Endothelial cell of umbilical vein (primary cell): Measurements from ENCODE around the gene SH3GL1. TPM values are rescaled to one million over a fixed set of nuclear protein-coding genes. Genes with fewer than 3 reads are reported as not detected.

Source experiments
- BruUV-seq: library from RNA; stranded (reverse); fragments of 400-500 nt; replicated peaks from 2 replicates; lab custom pipeline; 2021; lab: Mats Ljungman, UMichigan
- CTCF ChIA-PET: fragments of 300-600, 350-600 bp; sonication (Branson Sonifier 250); formaldehyde crosslinking; loops from one replicate; lab custom pipeline; 2021; ENCODE audit warnings: antibody characterized with exemption, inconsistent platforms; lab: Charles Lee
- POLR2A ChIA-PET: fragments of 300-600, 350-600 bp; sonication (Branson Sonifier 250); formaldehyde crosslinking; loops from one replicate; lab custom pipeline; 2021; ENCODE audit warnings: antibody characterized with exemption, inconsistent platforms; lab: Charles Lee
- DNase-seq: peaks from one replicate; pipeline ENCODE4 v3.0.0-alpha.2; 2011; ENCODE audit warnings: low read depth, low spot score
- FAIRE-seq: peaks from 2 replicates; lab custom pipeline; 2011; peaks lifted over from hg19 to GRCh38; lab: Jason Lieb, UNC
- H2AFZ ChIP-seq: 2 replicates; pipeline ENCODE4 v1.6.0; 2012; ENCODE audit warnings: low read depth, low read length, control low read depth, inconsistent platforms
- H3K27ac ChIP-seq: 2 replicates; pipeline ENCODE4 v1.5.1; 2011; ENCODE audit warnings: low read depth, mild to moderate bottlenecking, control low read depth, low read length, moderate library complexity; ENCODE audit not compliant: insufficient read depth
- H3K27me3 ChIP-seq, 2 experiments: 2 replicates each; pipeline versions ENCODE4 v1.6.0 to v1.6.1; 2011; ENCODE audit warnings: low read length in 2 of 2, mixed read lengths in 1 of 2; ENCODE audit not compliant: control insufficient read depth in 2 of 2, insufficient read depth in 2 of 2
- H3K36me3 ChIP-seq, 2 experiments: 2 replicates in 1 of 2; 3 replicates in 1 of 2; pipeline ENCODE4 v1.5.1; 2011; ENCODE audit warnings: low read length in 2 of 2, mild to moderate bottlenecking in 1 of 2, moderate library complexity in 1 of 2; ENCODE audit not compliant: control insufficient read depth in 2 of 2, insufficient read depth in 2 of 2; ENCODE audit errors: extremely low read depth in 1 of 2
- H3K4me1 ChIP-seq: 3 replicates; pipeline ENCODE4 v1.5.1; 2011; ENCODE audit warnings: mild to moderate bottlenecking, low read length; ENCODE audit not compliant: control insufficient read depth, insufficient read depth; ENCODE audit errors: extremely low read depth
- H3K4me2 ChIP-seq: 2 replicates; pipeline ENCODE4 v1.6.1; 2011; ENCODE audit warnings: low read length, control low read depth, mixed read lengths; ENCODE audit not compliant: insufficient read depth
- H3K4me3 ChIP-seq, 3 experiments: fragments of 200-600 bp in 1 of 3; sonication (generic), shearing (Covaris generic) in 1 of 3; replicated peaks in 1 of 3; 2 replicates each; pipeline ENCODE4 v1.5.1; 2011 to 2016; ENCODE audit warnings: control low read depth in 3 of 3, low read length in 3 of 3, mild to moderate bottlenecking in 2 of 3, inconsistent platforms in 1 of 3, low read depth in 1 of 3, moderate library complexity in 1 of 3; ENCODE audit not compliant: insufficient read depth in 1 of 3
- H3K79me2 ChIP-seq: 2 replicates; pipeline ENCODE4 v1.6.0; 2012; ENCODE audit warnings: low read length, inconsistent platforms; ENCODE audit not compliant: control insufficient read depth, insufficient read depth
- H3K9ac ChIP-seq: replicated peaks from 2 replicates; pipeline ENCODE3; 2011; ENCODE audit warnings: low read length, control low read depth; ENCODE audit not compliant: insufficient read depth; ENCODE audit errors: extremely low read depth
- H3K9me1 ChIP-seq: replicated peaks from 3 replicates; pipeline ENCODE4 v1.6.0; 2011; ENCODE audit warnings: mild to moderate bottlenecking, low read length; ENCODE audit not compliant: control insufficient read depth, insufficient read depth; ENCODE audit errors: extremely low read depth
- H3K9me3 ChIP-seq: replicated peaks from 2 replicates; pipeline ENCODE4 v1.5.1; 2012; ENCODE audit warnings: low read length, inconsistent platforms; ENCODE audit not compliant: control insufficient read depth, insufficient read depth
- H4K20me1 ChIP-seq: replicated peaks from 2 replicates; pipeline ENCODE3; 2011; ENCODE audit warnings: mild to moderate bottlenecking, low read length; ENCODE audit not compliant: control insufficient read depth, insufficient read depth; ENCODE audit errors: extremely low read depth
- FOS ChIP-seq: IDR thresholded peaks from 2 replicates; pipeline ENCODE4 v1.6.1; 2011; ENCODE audit warnings: mild to moderate bottlenecking, low read length, moderate library complexity, borderline replicate concordance; ENCODE audit not compliant: insufficient read depth
- GATA2 ChIP-seq: IDR thresholded peaks from 2 replicates; pipeline ENCODE4 v1.7.0; 2011; ENCODE audit warnings: low read depth, mild to moderate bottlenecking, moderate library complexity, mixed read lengths, low read length; ENCODE audit not compliant: insufficient read length, insufficient read depth
- POLR2A ChIP-seq: IDR thresholded peaks from 2 replicates; pipeline ENCODE4 v1.6.1; 2012; ENCODE audit warnings: low read depth, mild to moderate bottlenecking, control low read depth, low read length
- dilution Hi-C: fragments of 300-500 bp; cut with MboI; formaldehyde crosslinking; loops from one replicate; pipeline ENCODE4 v1.15.0; 2019; ENCODE audit warnings: low sequenced_read_pairs; ENCODE audit not compliant: extremely low pct_ligation_motif_present
- intact Hi-C: fragments of 100-400 bp; cut with micrococcal nuclease; formaldehyde crosslinking; loops from one replicate; pipeline ENCODE4 v1.10.0; 2022
- polyA plus RNA-seq, 4 experiments: library from polyadenylated mRNA; depleted of rRNA in 3 of 4; stranded (reverse) in 3 of 4; unstranded in 1 of 4; fragments of >200 nt; gene quantifications; 2 replicates each; pipeline versions ENCODE4 v1.2.1 to v1.2.3, GENCODE V29; 2011 to 2012; ENCODE audit warnings: missing spikeins in 1 of 4
- total RNA-seq: library from RNA; stranded (reverse); gene quantifications from 2 replicates; pipeline ENCODE4 v1.2.3, GENCODE V29; 2021
- TF ChIP-seq, protein P1 (sequence below), 2 donors: IDR thresholded peaks; 1 replicate in 1 of 2; 2 replicates in 1 of 2; pipeline ENCODE4 v1.5.1; 2011; ENCODE audit warnings: low read length in 2 of 2, mild to moderate bottlenecking in 2 of 2, moderate library complexity in 2 of 2, control low read depth in 1 of 2, inconsistent platforms in 1 of 2, low read depth in 1 of 2; ENCODE audit not compliant: insufficient read depth in 1 of 2; ENCODE audit errors: extremely low read depth in 1 of 2
- TF ChIP-seq, protein P2 (sequence below): IDR thresholded peaks from 2 replicates; pipeline ENCODE4 v1.6.1; 2011; ENCODE audit not compliant: insufficient read depth, insufficient read length

Gene SH3GL1
- total and polyA plus RNA-seq, 2 donors (not counting 3 experiments of a cell fraction or from before 2014, with no cell fraction given) = 143 to 145 TPM

DNA sequence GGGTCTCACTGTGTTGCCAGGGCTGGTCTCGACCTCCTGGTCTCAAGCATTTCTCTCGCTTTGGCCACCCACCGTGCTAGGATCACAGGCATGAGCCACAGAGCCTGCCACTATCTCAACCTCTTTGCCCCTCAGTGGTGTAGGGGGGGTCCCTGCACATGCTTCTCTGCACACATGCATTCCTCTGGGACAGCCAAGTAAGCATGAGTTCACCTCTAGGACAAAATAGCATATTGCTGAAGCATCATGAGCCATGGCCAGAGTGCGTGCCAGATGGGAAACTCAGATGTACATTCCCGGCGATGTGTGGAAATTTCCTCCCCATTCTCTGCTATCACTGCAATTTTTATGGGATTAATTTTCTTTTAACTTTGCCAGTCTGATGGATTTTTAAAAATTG, 25.2 kb upstream of the SH3GL1 start:
- CTCF ChIA-PET = no interaction called here
- FAIRE-seq (no peak), DNase-seq (no peak)

More for the DNA sequence above, 25.2 kb upstream of the SH3GL1 start:
- Histone ChIP-seq H3K4me2 (no peak overlapping the region), H3K4me1 (no peaks in the 10 kb centered on the region), H3K9me3 (no peaks in the 10 kb centered on the region), H3K9me1 (no peaks in the 10 kb centered on the region), H4K20me1 (no peaks in the 10 kb centered on the region), H3K9ac (no peak overlapping the region), H3K79me2 (no peaks in the 10 kb centered on the region), H3K27me3 (no peaks in the 10 kb centered on the region), H3K4me3 (no peak overlapping the region), H3K27ac (no peak overlapping the region), H2AFZ (no peak overlapping the region), H3K36me3 (peaks cover 4 to 15% of the 10 kb centered on the region in 2 experiments)
- POLR2A ChIA-PET = no interaction called here
- intact Hi-C loops (no loop called here), dilution Hi-C loops (no loop called here)
- BruUV-seq = no TSS peak
- TF ChIP-seq GATA2 (no peak), FOS (no peak), POLR2A (no peak)
- TF ChIP-seq, protein P1, sequence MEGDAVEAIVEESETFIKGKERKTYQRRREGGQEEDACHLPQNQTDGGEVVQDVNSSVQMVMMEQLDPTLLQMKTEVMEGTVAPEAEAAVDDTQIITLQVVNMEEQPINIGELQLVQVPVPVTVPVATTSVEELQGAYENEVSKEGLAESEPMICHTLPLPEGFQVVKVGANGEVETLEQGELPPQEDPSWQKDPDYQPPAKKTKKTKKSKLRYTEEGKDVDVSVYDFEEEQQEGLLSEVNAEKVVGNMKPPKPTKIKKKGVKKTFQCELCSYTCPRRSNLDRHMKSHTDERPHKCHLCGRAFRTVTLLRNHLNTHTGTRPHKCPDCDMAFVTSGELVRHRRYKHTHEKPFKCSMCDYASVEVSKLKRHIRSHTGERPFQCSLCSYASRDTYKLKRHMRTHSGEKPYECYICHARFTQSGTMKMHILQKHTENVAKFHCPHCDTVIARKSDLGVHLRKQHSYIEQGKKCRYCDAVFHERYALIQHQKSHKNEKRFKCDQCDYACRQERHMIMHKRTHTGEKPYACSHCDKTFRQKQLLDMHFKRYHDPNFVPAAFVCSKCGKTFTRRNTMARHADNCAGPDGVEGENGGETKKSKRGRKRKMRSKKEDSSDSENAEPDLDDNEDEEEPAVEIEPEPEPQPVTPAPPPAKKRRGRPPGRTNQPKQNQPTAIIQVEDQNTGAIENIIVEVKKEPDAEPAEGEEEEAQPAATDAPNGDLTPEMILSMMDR (IDR thresholded peaks at IDR 0.05; ENCODE audit: extremely low read depth in 1 of 2, insufficient read depth in 1 of 2, low read depth in 1 of 2, low read length in 2 of 2) = no peak
- TF ChIP-seq, protein P2, sequence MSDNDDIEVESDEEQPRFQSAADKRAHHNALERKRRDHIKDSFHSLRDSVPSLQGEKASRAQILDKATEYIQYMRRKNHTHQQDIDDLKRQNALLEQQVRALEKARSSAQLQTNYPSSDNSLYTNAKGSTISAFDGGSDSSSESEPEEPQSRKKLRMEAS = no peak
